Psoas muscle (tissue), 8 donors: ENCODE measurements around the gene TULP4. TPM values are rescaled to one million over a fixed set of nuclear protein-coding genes. Genes with fewer than 3 reads are reported as not detected.

ENCODE experiments used
- ATAC-seq, 4 donors: fragments of 200-7000 bp; cut with Tn5 transposase; one replicate each; pipeline ENCODE4 v1.9.1; 2020; ENCODE audit warnings: moderate library complexity in 3 of 4, mild to moderate bottlenecking in 2 of 4
- DNase-seq, 2 donors: peaks; one replicate each; pipeline ENCODE4 v3.0.0-alpha.2; 2020
- H3K27ac ChIP-seq: fragments of 200-600 bp; one replicate; pipeline ENCODE4 v1.8.0; 2022
- H3K27me3 ChIP-seq, 3 donors: fragments of 200-600 bp in 1 of 3; one replicate each; pipeline versions ENCODE4 v1.6.1 to v1.8.0; 2013 to 2022; ENCODE audit warnings: low read length in 2 of 3, mild to moderate bottlenecking in 2 of 3, moderate library complexity in 1 of 3; ENCODE audit not compliant: insufficient read depth in 3 of 3
- H3K36me3 ChIP-seq, 2 donors: fragments of 200-600 bp in 1 of 2; one replicate each; pipeline versions ENCODE4 v1.6.1 to v1.8.0; 2013 to 2022; ENCODE audit warnings: low read depth in 1 of 2, mild to moderate bottlenecking in 1 of 2, moderate library complexity in 1 of 2; ENCODE audit not compliant: insufficient read depth in 1 of 2
- H3K4me1 ChIP-seq: fragments of 200-600 bp; one replicate; pipeline ENCODE4 v1.8.0; 2022
- H3K4me3 ChIP-seq: fragments of 200-600 bp; one replicate; pipeline ENCODE4 v1.8.0; 2022; ENCODE audit warnings: mild to moderate bottlenecking
- H3K9me3 ChIP-seq: fragments of 200-600 bp; one replicate; pipeline ENCODE4 v1.8.0; 2022
- CTCF ChIP-seq: fragments of 200-600 bp; IDR thresholded peaks from one replicate; pipeline ENCODE4 v1.8.0; 2022; ENCODE audit warnings: antibody characterized with exemption
- WGBS, 3 donors: extraction: QIAGEN DNeasy Blood & Tissue Kit; methylation state at CpG; one replicate each; pipeline versions ENCODE4 v1.1.6 to v1.1.7; 2013; 5-methylcytosine and 5-hydroxymethylcytosine counted together
- intact Hi-C, 2 donors: fragments of 100-400 bp; cut with DNase I; formaldehyde crosslinking; loops; one replicate each; pipeline versions ENCODE4 v1.11.0 to v1.14.2; 2022
- polyA plus RNA-seq, 3 donors: library from polyadenylated mRNA; stranded (reverse); fragments of 200-250 nt; gene quantifications; one replicate each; pipeline ENCODE4 v1.2.3, GENCODE V29; 2013
- total RNA-seq, 4 donors: library from RNA; stranded (reverse); fragmentation: NEBNext Ultra II Directional in 2 of 4; extraction: Animal tissue kit (Norgen Biotek cat#: 25700) in 2 of 4; gene quantifications; one replicate each; pipeline versions ENCODE4 v1.2.1 to v1.2.4, GENCODE V29; 2021 to 2023
- donor health status: healthy with polysubstance abuse.
- donor health status: DM: no; HTN: no; CAD: no; lungs with moderate emphysema.
- donor health status: Bipolar disorder and iron deficiency.
- donor health status: healthy.
- donor health status: DM: yes; HTN: yes; CAD: no.
- donor health status: DM: no; HTN: no; CAD: no.
- donor health status: DM: no; HTN: no; CAD: no.
- donor health status: DM: yes; HTN: yes; CAD: no.

TULP4 gene
- total and polyA plus RNA-seq, 7 donors = 2.2 to 103 (median 63.2) TPM

- Histone ChIP-seq H3K9me3 (no peaks in the 10 kb centered on the region), H3K4me3 (no peak overlapping the region), H3K36me3 (no peaks in the 10 kb centered on the region), H3K27ac (no peak overlapping the region), H3K4me1 (peaks cover 19% of the 10 kb centered on the region), H3K27me3 (no peaks in the 10 kb centered on the region)
- intact Hi-C loops = no loop called here
- ATAC-seq = no peak
- TF ChIP-seq CTCF = no peak
- WGBS, 3 donors = 55 to 76% (median 65%) methylated on average over 4 of the region's 4 CpGs
- no peak for DNase-seq
Measured at GRCh38 chr6:158370805-158371204, 58.5 kb downstream of the TULP4 start.

- TF ChIP-seq CTCF = no peak
- Histone ChIP-seq H3K4me3 (no peak overlapping the region), H3K27me3 (no peaks in the 10 kb centered on the region), H3K9me3 (no peaks in the 10 kb centered on the region), H3K36me3 (no peaks in the 10 kb centered on the region), H3K27ac (no peak overlapping the region), H3K4me1 (peaks cover 24% of the 10 kb centered on the region)
- DNase-seq = no peak
- intact Hi-C loops = no loop called here
- ATAC-seq = no peak
- 61 to 77% (median 73%) methylated on average over 5 of the region's 5 CpGs for WGBS, 3 donors
Measured at GRCh38 chr6:158371261-158371660, 59.0 kb downstream of the TULP4 start.

GRCh38 chr6:158372574-158372973 is 60.3 kb downstream of the TULP4 start:
- TF ChIP-seq CTCF = no peak
- H3K36me3 ChIP-seq = no peaks in the 10 kb centered on the region
- WGBS, 3 donors = 56 to 74% (median 70%) methylated on average over 3 of the region's 3 CpGs
- peaks cover 34% of the 10 kb centered on the region for H3K4me1 ChIP-seq
- DNase-seq (no peak), ATAC-seq (no peak)
- H3K4me3 ChIP-seq = no peak overlapping the region
- no peaks in the 10 kb centered on the region for H3K9me3 ChIP-seq
- intact Hi-C loops = no loop called here
- no peaks in the 10 kb centered on the region for H3K27me3 ChIP-seq
- no peak overlapping the region for H3K27ac ChIP-seq

- ATAC-seq = peak in 3 of 4 donors; percentile 42 to 47 (median 47)
- WGBS, 3 donors = 37 to 53% (median 39%) methylated on average over 9 of the region's 9 CpGs
- DNase-seq = no peak
- intact Hi-C loops = no loop called here
- Histone ChIP-seq H3K27ac (peak overlapping the region; percentile 61), H3K9me3 (no peaks in the 10 kb centered on the region), H3K4me3 (no peak overlapping the region), H3K36me3 (no peaks in the 10 kb centered on the region), H3K27me3 (no peaks in the 10 kb centered on the region), H3K4me1 (peaks cover 39% of the 10 kb centered on the region)
- no peak for TF ChIP-seq CTCF
Measured at GRCh38 chr6:158373214-158373613, 60.9 kb downstream of the TULP4 start.

GRCh38 chr6:158374020-158374419 is 61.8 kb downstream of the TULP4 start:
- intact Hi-C loops = no loop called here
- peaks cover 45% of the 10 kb centered on the region for H3K4me1 ChIP-seq
- no peaks in the 10 kb centered on the region for H3K36me3 ChIP-seq
- TF ChIP-seq CTCF = no peak
- no peak for DNase-seq
- WGBS, 3 donors = 79 to 89% (median 80%) methylated on average over 5 of the region's 5 CpGs
- H3K9me3 ChIP-seq = no peaks in the 10 kb centered on the region
- no peak overlapping the region for H3K4me3 ChIP-seq
- H3K27me3 ChIP-seq = no peaks in the 10 kb centered on the region
- no peak overlapping the region for H3K27ac ChIP-seq
- no peak for ATAC-seq
